DMS53 treated with DMSO at 0.1 percent for 48 hours (cell line): ENCODE data around the gene STAT6.

ENCODE experiments used
- DNase-seq: peaks from one replicate; lab custom pipeline; 2025; ENCODE audit not compliant: unreplicated experiment; lab: John Stamatoyannopoulos, UW

Gene STAT6

GRCh38 chr12:57051011-57051410 is 60.2 kb downstream of the STAT6 start:
- no peak for DNase-seq

- no peak for DNase-seq
These were observed 61.3 kb downstream of the STAT6 start, which contains the start of gene MYO1A for GRCh38 chr12:57049890-57050289. MYO1A (minus strand) TSS chr12:57050129; CDS start chr12:57048323, 1,806 bp downstream.

GRCh38 chr12:57049119-57049446 is 62.1 kb downstream of the STAT6 start:
- DNase-seq, result no peak

GRCh38 chr12:57048423-57049118 is 62.6 kb downstream of the STAT6 start:
- no peak for DNase-seq

GRCh38 chr12:57047981-57048380 is 63.2 kb downstream of the STAT6 start:
- DNase-seq, result no peak

- DNase-seq, result no peak
These were observed 63.9 kb downstream of the STAT6 start for GRCh38 chr12:57046947-57047890.

- DNase-seq, result no peak
These were observed 64.9 kb downstream of the STAT6 start for GRCh38 chr12:57046086-57046791.
